Gastroesophageal sphincter (tissue), 3 donors: Measurements from ENCODE around the gene SDF4.

Source experiments
- CTCF ChIP-seq, 4 experiments: fragments of 200-600 bp in 2 of 4; fragments of 450-650 bp in 2 of 4; sonication (generic) in 1 of 4; IDR thresholded peaks; one replicate each; pipeline ENCODE4 v1.5.1; 2017 to 2019; ENCODE audit warnings: antibody characterized with exemption in 4 of 4, mild to moderate bottlenecking in 2 of 4, moderate library complexity in 2 of 4
- EP300 ChIP-seq: sonication (generic); formaldehyde crosslinking; IDR thresholded peaks from one replicate; pipeline ENCODE4 v1.6.1; 2017; ENCODE audit warnings: antibody characterized with exemption, mild to moderate bottlenecking
- POLR2A ChIP-seq, 2 donors: fragments of 450-650 bp; IDR thresholded peaks; one replicate each; pipeline ENCODE4 v1.6.1; 2017; ENCODE audit warnings: antibody characterized with exemption in 2 of 2, mild to moderate bottlenecking in 2 of 2, moderate library complexity in 1 of 2
- POLR2AphosphoS5 ChIP-seq: sonication (generic); formaldehyde crosslinking; IDR thresholded peaks from one replicate; pipeline ENCODE4 v1.6.1; 2017; ENCODE audit warnings: antibody characterized with exemption

DNA sequence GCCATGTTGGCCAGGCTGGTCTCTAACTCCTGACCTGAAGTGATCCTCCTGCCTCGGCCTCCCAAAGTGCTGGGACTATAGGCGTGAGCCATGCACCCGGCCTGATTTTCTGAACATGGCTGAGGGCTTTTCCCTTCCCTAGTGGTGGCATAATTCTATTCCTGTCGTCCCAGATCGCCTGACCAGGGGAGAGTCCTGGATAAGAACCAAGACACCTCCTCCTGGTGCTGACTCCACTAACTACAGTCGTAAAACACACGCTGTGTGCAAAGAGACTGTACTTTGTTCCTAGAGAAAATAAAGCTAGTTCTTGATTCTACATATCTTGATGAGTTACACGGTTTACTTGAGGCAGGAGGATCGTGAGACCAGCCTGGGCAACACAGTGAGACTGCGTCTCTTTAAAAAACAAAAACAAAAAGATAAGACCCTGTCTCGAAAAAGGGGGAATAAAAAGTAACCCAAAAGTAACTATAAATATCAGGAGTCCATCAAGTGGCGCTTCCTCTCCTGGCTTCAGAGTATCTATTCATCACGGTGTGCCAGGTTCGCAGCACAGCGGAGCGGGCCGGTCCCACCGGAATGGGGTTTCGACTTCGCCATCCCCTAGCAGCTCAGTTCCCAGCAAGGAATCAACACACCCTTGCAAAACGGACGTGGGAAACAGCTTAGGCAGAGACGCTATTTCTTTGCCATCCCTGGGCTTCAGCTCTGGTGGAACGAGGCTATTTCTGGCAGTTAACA is 973 bp downstream of the SDF4 start:
- TF ChIP-seq CTCF (IDR thresholded peaks at IDR 0.05) (peak in 1 of 4 experiments; percentile 17), EP300 (no peak), POLR2AphosphoS5 (no peak), POLR2A (IDR thresholded peaks at IDR 0.05) (no peak)
